T47D (cell line): ENCODE results near the gene OGG1.

Source experiments
- DNase-seq, 2 experiments: peaks; one replicate each; pipeline versions ENCODE4 v3.0.0 to v3.0.0-alpha.2; 2011 to 2012; ENCODE audit warnings: low read depth in 1 of 2, low spot score in 1 of 2
- JUND ChIP-seq: IDR thresholded peaks from 2 replicates; pipeline ENCODE4 v1.6.1; 2012; ENCODE audit warnings: low read depth
- in situ Hi-C: cut with HindIII; loops from 2 replicates; pipeline ENCODE4 v1.10.0; 2016; ENCODE audit warnings: low sequenced_read_pairs, low pct_unique_long_range_greater_than_20kb

OGG1 gene

GRCh38 chr3:9749645-9750555, at the start of gene OGG1:
TSS of gene OGG1 (plus strand) at chr3:9749952. CDS start at chr3:9750287, 335 bp downstream.
- no peak for TF ChIP-seq JUND
- in situ Hi-C loops = no loop called here

GRCh38 chr3:9700536-9700935, 49.2 kb upstream of the OGG1 start:
- TF ChIP-seq JUND = no peak
- no peak for DNase-seq
- in situ Hi-C loops = no loop called here

More at GRCh38 chr3:9749645-9750555, at the start of gene OGG1:
- peak; percentile 98 for DNase-seq

GRCh38 chr3:9701006-9701405, 48.7 kb upstream of the OGG1 start:
- no peak for TF ChIP-seq JUND
- in situ Hi-C loops = no loop called here
- no peak for DNase-seq

- DNase-seq = no peak
- in situ Hi-C loops = no loop called here
- no peak for TF ChIP-seq JUND
These were observed 48.0 kb upstream of the OGG1 start for GRCh38 chr3:9701711-9702110.

- TF ChIP-seq JUND = no peak
- DNase-seq = no peak
- in situ Hi-C loops = no loop called here
These were observed 46.5 kb upstream of the OGG1 start for GRCh38 chr3:9703240-9703639.

- in situ Hi-C loops = no loop called here
- no peak for TF ChIP-seq JUND
- DNase-seq = no peak
These were observed 45.9 kb upstream of the OGG1 start, which contains the start of gene CPNE9 for GRCh38 chr3:9703736-9704346. TSS of gene CPNE9 (plus strand) at chr3:9703833. CDS start at chr3:9703997, 164 bp downstream.

GRCh38 chr3:9704347-9705322, 45.1 kb upstream of the OGG1 start:
- in situ Hi-C loops = no loop called here
- DNase-seq = peak; percentile 25 to 45
- TF ChIP-seq JUND = no peak

- in situ Hi-C loops = no loop called here
- no peak for TF ChIP-seq JUND
- DNase-seq = no peak
These were observed 39.5 kb upstream of the OGG1 start for GRCh38 chr3:9710174-9710739.

- in situ Hi-C loops = no loop called here
- no peak for DNase-seq
- no peak for TF ChIP-seq JUND
These were observed 37.3 kb upstream of the OGG1 start for GRCh38 chr3:9712415-9712814.

GRCh38 chr3:9713142-9713541, 36.6 kb upstream of the OGG1 start:
- in situ Hi-C loops = no loop called here
- no peak for TF ChIP-seq JUND
- DNase-seq = no peak

- in situ Hi-C loops = no loop called here
- no peak for TF ChIP-seq JUND
- DNase-seq = peak; percentile 81 to 85
These were observed 34.6 kb upstream of the OGG1 start for GRCh38 chr3:9715136-9715535.
